Measurements from ENCODE around the gene SREBF1.
A peak's percentile ranks its signal among the peaks of the same experiment; 100 is the strongest.

The SREBF1 gene

DNA sequence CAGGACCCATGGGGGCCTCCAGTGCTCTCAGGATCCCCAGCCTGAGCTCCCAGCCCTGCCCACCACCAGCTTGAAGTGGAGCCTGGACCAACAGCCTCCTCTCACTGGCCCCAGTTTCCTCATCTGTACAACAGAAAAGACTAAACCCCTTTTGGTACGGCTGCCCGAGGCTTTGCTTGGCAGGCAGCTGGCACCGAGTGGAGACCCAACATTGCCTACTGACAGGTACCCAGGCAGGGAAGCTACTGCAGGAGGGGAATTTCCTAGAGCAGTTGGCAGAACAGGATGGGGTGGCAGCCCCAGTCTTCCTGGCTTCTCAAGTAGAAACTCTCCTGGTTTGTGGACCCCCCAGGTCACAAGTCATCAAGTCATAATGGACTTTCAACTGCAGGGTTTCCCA lies 14.2 kb downstream of the SREBF1 start:
- no peak for DNase-seq

DNA sequence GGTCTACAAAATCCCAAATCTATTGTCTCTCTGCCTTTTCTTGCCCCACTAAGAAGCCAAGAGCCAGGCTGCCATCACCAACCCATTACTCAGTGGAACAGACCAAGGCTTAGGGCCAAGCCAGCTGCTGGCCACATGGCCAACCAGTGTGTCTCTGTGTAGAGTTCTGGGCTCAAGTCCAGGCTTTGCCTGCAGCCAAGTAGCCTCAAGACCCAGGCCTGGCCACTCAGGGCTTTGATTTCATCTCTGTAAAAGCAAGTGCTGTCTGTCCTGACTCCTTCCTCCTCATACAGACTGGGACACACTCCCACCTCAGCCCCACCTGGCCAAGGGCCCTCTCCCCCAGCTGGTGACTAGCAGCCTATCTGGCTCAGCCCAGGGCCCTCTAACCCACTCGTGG lies 14.6 kb downstream of the SREBF1 start:
- peak; percentile 35 to 81 for DNase-seq

- DNase-seq = no peak
Observed at GRCh38 chr17:17820463-17821158, 16.2 kb downstream of the SREBF1 start.

DNA sequence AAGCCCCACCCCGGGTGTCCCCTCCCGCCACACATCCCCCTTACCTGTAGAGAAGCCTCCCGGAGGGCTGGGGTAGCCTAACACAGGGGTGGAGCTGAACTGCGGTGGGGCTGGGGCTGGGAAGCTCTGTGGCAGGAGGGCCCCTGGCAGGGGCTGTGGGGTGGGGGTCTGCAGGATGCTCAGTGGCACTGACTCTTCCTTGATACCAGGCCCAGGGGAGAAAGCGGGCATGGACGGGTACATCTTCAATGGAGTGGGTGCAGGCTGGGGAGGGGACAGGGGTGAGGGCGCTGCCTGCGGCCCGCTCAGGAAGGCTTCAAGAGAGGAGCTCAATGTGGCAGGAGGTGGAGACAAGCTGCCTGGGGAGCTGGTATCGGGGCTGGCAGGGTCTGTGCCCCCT lies 16.7 kb downstream of the SREBF1 start:
- no peak for DNase-seq

DNA sequence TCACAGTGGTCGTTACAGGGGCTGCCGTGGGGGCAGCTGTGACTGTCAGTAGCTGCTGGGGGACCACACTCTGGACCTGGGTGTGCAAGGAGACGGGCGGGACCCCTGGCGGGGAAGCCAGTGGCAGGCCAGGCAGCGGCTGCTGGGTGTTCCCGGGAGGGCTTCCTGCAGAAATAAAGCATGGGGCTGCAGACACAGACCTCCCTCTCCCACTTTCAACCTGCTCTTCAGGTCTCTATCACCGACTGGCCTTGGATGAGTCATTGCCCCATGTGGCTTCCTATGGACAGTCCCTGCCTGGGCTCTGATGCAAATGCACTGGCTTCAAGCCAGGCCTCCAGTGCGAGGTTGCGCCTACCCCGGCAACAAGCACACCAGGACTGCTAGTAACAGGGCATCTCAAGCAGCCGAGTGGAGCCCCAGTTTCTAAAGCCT lies 17.2 kb downstream of the SREBF1 start:
- peak in 1 of 2 experiments; percentile 46 for DNase-seq

- no peak for DNase-seq
Observed at GRCh38 chr17:17819111-17819510, 17.7 kb downstream of the SREBF1 start.

DNA sequence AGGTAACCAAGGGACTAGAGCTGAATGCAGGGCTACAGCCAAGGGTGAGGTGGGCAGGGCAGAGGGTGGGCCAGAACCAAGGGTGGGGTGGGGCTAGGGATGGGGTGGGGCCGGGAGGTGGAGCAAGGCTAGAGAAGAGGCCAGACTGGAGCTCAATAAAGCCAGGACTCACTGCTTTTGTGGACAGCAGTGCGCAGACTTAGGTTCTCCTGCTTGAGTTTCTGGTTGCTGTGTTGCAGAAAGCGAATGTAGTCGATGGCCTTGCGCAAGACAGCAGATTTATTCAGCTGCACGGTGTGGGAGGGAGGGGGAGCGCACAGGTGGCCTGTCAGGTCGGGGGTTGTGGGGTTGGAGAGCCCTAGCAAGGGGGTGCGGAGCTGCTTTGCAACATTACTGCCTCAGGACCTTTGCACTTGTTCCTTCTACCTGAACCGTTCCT lies 18.7 kb downstream of the SREBF1 start:
- DNase-seq = peak in 1 of 2 experiments; percentile 28

GRCh38 chr17:17817552-17817947 lies 19.2 kb downstream of the SREBF1 start:
- DNase-seq = no peak

DNA sequence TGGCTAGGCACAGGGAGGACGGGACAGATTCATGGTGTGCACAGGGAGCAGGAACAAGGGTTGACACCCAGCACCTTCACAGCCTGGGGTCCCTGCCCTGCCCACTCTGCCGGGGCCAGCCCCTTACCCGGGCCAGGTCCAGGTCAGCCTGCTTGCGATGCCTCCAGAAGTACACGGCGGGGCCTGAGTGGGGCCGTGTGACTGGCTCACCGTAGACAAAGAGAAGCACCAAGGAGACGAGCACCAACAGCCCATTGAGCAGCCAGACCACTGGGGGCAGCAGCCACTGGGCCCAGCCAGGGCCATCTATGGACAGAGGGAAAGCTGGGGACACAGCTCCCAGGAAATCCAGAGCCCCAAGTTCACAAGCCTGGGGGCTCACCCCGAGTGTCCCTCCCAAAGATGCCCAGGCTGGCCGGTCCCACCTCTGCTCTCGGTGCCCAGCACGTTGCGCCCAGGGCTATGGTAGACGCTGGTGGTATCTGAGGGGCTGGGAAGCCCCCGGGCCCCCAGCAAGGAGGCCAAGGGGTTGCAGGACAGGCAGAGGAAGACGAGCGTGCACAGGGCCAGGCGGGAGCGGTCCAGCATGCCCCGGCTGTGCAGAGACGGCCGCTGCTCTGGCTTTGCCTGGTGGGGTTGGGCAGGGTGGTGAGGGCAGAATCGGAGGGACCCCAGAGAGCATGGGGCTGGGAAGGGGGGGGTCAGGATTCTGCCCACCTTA lies 19.8 kb downstream of the SREBF1 start:
- no peak for DNase-seq

GRCh38 chr17:17816240-17816814 lies 20.5 kb downstream of the SREBF1 start:
- DNase-seq = no peak

DNA sequence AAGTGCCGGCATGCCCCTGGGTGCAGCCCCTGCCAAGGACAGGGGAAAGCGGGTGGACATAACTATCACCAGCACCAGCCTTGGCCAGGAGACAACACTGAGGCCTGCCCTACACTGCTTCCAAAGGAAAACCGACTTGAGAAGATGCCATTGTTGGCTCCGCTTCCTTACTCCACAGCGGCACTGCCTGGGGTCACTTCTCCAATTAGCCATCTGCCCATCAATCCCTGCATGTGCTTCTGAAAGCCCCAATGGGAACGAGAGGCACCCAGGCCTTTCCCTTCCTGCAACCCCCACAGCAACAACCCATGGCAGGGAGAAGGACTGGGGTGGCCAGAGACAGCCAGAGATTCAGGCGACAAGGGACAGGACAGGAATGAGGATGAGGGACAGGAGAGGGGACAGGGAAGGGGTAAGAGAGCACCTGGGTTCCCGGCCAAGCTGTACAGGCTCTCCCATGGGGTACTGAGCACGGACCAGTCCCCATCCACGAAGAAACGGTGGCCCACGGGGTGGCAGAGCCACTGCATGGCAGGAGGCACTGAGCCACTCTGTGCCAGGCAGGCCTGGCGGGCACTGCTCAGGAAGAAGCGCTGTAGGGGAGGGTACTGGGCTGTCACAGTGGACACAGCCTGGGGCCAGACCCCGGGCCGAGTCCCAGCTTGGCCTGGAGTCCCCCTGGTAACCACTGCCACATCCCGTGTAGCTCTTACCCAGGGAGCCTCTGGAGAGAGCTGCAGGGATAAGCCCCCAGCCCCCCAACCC lies 21.2 kb downstream of the SREBF1 start:
- DNase-seq = no peak

DNA sequence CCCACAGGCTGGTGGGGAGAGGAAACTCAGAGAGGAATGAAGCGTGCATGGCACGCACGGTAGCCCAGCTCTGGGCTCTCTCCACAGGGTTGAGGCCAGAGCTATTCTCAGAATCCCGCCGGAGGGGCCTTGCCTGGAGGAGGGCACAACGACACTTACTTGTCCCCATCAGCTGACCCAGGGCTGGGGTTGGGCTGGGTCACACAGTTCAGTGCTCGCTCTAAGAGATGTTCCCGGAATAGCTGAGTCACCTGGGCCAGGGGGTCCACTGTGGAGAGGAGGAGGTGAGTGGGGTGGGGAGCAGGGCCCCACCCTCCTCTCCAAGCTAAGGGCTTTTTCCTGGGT lies 21.8 kb downstream of the SREBF1 start:
- no peak for DNase-seq

DNA sequence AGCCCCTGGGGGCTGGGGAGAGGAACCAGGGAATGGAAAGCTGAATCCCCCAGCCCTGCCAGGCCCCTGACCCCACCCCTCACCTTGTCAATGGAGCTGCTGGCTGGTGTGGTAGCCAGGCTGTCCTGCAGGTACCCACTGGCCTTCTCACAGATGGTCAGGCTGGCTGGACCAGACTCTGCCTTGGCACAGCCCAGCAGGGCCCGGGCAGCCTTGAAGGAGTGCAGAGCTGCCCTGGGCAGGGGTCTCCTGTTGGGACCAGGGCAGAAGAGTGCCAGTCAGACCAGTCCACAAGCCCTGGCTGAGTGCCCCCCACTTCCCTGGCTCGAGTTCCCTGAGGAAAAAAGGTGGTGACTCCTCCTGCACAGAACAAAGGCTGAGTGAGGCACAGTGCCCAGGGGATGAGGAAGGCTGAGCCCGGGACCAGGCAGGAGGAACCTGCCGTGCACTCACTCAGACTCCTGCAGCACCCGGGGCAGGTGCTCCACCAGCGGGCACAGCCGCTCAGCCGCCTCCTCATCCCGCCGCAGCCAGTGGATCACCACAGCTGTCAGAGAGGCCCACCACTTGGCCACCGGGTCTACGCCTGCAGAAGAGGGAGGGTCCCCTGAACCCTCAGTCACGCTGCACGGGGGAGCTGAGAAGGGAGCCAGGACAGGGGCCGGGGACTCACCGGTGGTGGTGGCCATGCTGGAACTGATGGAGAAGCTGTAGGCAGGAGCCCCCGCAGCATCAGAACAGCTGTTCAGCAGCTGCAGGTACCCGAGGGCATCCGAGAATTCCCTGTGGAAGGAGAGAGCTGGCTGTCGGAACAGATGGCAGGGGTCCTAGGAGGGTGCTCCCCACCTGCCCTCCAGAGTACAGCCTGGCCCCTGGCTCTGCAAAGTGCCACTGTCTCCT lies 22.4 kb downstream of the SREBF1 start:
- no peak for DNase-seq

- no peak for DNase-seq
Observed at GRCh38 chr17:17813725-17814095, 23.1 kb downstream of the SREBF1 start.

DNA sequence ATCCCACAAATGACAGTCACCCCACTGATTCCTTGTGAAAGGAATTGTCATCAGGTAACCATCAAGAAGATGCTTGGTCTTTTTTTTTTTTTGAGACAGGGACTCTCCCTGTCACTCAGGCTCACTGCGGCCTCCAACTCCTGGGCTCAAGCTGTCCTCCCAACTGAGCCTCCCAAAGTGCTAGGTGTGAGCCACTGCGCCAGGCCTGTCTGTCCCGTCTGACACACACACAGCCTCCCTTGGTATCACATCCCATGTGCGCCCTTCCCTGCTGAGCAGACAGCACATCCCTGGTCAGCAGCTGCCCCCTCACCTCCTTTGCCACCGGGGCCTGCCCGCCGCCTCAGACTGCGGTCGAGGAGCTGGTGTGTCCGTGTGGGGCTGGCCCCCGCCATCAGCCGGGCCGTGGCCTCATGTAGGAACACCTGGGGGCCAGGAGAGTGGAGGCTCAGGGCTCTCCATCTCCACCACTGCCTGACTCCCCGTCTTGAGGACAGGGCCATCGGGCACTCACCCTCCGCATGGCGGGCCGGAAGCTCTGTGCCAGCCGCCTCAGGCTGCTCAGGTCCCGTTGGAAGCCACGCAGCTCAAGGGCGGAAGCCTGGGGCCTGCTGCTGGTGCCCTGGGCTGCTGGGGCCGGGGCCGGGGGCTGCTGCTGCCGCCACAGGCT lies 23.6 kb downstream of the SREBF1 start:
- no peak for DNase-seq

GRCh38 chr17:17812211-17813054 lies 24.4 kb downstream of the SREBF1 start:
- DNase-seq = no peak

- DNase-seq = no peak
Observed at GRCh38 chr17:17811381-17812210, 25.2 kb downstream of the SREBF1 start.

GRCh38 chr17:17810895-17811248 lies 25.9 kb downstream of the SREBF1 start:
- DNase-seq = no peak

GRCh38 chr17:17810084-17810894 lies 26.5 kb downstream of the SREBF1 start:
- DNase-seq = no peak
